ENCODE data around the gene OR2L2. TPM values are rescaled to one million over a fixed set of nuclear protein-coding genes. Genes with fewer than 3 reads are reported as not detected.

OR2L2 gene
- total and polyA plus RNA-seq, 3 experiments from 2014 or later: not detected

Other genes with a start within 250 kb of the OR2L2 start
- gene OR14A16, start 206.0 kb upstream of the OR2L2 start, total RNA-seq: not detected
- not detected for gene OR14A16, start 206.0 kb upstream of the OR2L2 start, polyA plus RNA-seq
- gene OR11L1, start 188.2 kb upstream of the OR2L2 start, total RNA-seq: not detected
- gene OR11L1, start 188.2 kb upstream of the OR2L2 start, polyA plus RNA-seq: not detected
- under 1 TPM; 0.09 to 0.16 TPM for gene TRIM58, start 172.9 kb upstream of the OR2L2 start, total RNA-seq
- gene TRIM58, start 172.9 kb upstream of the OR2L2 start, polyA plus RNA-seq: 0.08 TPM
- not detected for gene OR2W3, start 134.5 kb upstream of the OR2L2 start, total RNA-seq
- not detected for gene OR2W3, start 134.5 kb upstream of the OR2L2 start, polyA plus RNA-seq
- gene OR2T8, start 109.8 kb upstream of the OR2L2 start, total RNA-seq: not detected
- gene OR2T8, start 109.8 kb upstream of the OR2L2 start, polyA plus RNA-seq: not detected
- not detected for gene OR2AJ1, start 105.2 kb upstream of the OR2L2 start, total RNA-seq
- not detected for gene OR2AJ1, start 105.2 kb upstream of the OR2L2 start, polyA plus RNA-seq
- gene OR2L8, start 81.2 kb upstream of the OR2L2 start, total RNA-seq: not detected
- gene OR2L8, start 81.2 kb upstream of the OR2L2 start, polyA plus RNA-seq: not detected
- gene OR2AK2, start 64.8 kb upstream of the OR2L2 start, total RNA-seq: not detected
- gene OR2AK2, start 64.8 kb upstream of the OR2L2 start, polyA plus RNA-seq: not detected
- not detected for gene OR2L5, start 16.4 kb upstream of the OR2L2 start, total RNA-seq
- not detected for gene OR2L5, start 16.4 kb upstream of the OR2L2 start, polyA plus RNA-seq
- not detected for gene OR2L3, start 16.8 kb downstream of the OR2L2 start, total RNA-seq
- not detected for gene OR2L3, start 16.8 kb downstream of the OR2L2 start, polyA plus RNA-seq
- not detected for gene OR2L13, start 65.1 kb downstream of the OR2L2 start, total RNA-seq
- not detected for gene OR2L13, start 65.1 kb downstream of the OR2L2 start, polyA plus RNA-seq
- gene OR2M5, start 115.1 kb downstream of the OR2L2 start, total RNA-seq: not detected
- gene OR2M5, start 115.1 kb downstream of the OR2L2 start, polyA plus RNA-seq: not detected
- gene OR2M2, start 144.8 kb downstream of the OR2L2 start, total RNA-seq: not detected
- gene OR2M2, start 144.8 kb downstream of the OR2L2 start, polyA plus RNA-seq: not detected
- not detected for gene OR2M3, start 167.2 kb downstream of the OR2L2 start, total RNA-seq
- not detected for gene OR2M3, start 167.2 kb downstream of the OR2L2 start, polyA plus RNA-seq
- not detected for gene OR2M4, start 201.3 kb downstream of the OR2L2 start, total RNA-seq
- gene OR2M4, start 201.3 kb downstream of the OR2L2 start, polyA plus RNA-seq: not detected
- not detected for gene OR2T33, start 247.9 kb downstream of the OR2L2 start, total RNA-seq
- not detected for gene OR2T33, start 247.9 kb downstream of the OR2L2 start, polyA plus RNA-seq